Jurkat, Clone E6-1 (cell line): Measurements from ENCODE around the gene FBXL12. TPM values are rescaled to one million over a fixed set of nuclear protein-coding genes. Genes with fewer than 3 reads are reported as not detected.

Experiments used
- DNase-seq: peaks from one replicate; pipeline ENCODE4 v3.0.0-alpha.2; 2011; ENCODE audit warnings: low read depth, low spot score
- H3K4me3 ChIP-seq: 2 replicates; pipeline ENCODE4 v1.5.1; 2011; ENCODE audit warnings: mild to moderate bottlenecking, low read length, control low read depth, moderate library complexity
- polyA plus RNA-seq: library from polyadenylated mRNA; unstranded; fragments of >200 nt; gene quantifications from one replicate; pipeline ENCODE4 v1.2.1, GENCODE V29; 2012; ENCODE audit warnings: missing spikeins; ENCODE audit not compliant: insufficient read length, insufficient read depth

Gene FBXL12, protein sequence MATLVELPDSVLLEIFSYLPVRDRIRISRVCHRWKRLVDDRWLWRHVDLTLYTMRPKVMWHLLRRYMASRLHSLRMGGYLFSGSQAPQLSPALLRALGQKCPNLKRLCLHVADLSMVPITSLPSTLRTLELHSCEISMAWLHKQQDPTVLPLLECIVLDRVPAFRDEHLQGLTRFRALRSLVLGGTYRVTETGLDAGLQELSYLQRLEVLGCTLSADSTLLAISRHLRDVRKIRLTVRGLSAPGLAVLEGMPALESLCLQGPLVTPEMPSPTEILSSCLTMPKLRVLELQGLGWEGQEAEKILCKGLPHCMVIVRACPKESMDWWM
- polyA plus RNA-seq: 22.3 TPM

DNA sequence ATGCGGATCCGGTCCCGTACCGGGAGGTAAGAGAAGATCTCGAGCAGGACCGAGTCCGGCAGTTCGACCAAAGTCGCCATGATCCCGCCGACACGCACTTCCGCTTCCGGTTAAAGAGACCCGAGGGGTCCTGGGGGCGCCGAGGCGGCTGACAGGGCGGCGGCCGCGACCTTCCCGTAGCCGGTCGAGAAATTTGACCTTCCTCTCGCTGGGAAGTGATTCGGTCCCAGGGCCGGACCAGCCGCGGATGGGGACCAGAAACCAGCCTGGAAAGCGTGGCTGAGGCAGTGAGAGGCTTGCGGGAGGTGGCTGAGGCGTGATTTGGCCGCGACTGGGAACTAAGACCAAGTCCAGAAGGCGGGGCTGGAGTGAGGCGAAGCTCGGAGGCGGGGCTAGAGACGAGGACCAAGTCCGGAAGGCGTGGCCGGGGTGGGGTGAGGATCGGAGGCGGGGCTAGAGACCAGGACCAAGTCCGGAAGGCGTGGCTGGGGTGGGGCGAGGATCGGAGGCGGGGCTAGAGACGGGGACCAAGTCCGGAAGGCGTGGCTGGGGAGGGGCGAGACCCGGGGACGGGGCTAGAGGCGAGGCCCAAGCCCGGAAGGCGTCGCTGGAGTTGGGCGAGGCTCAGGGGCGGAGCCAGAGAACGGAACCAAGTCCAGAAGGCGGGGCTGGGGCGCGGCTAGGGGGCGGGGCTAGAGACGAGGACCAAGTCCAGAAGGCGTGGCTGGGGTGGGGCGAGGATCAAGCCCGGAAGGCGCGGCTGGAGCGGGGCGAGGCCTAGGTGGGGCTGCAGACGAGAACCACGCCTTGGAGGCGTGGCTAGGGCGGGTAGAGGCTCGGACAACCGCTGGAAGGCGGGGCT is at the start of gene FBXL12:
Gene FBXL12, minus strand, starts transcription at position 346 of the 862 bp plus-strand sequence. Its CDS starts 266 bp downstream, at position 80.
- peak; percentile 98 for DNase-seq
- H3K4me3 ChIP-seq: peak within 1 kb of the TSS; percentile 88

DNA sequence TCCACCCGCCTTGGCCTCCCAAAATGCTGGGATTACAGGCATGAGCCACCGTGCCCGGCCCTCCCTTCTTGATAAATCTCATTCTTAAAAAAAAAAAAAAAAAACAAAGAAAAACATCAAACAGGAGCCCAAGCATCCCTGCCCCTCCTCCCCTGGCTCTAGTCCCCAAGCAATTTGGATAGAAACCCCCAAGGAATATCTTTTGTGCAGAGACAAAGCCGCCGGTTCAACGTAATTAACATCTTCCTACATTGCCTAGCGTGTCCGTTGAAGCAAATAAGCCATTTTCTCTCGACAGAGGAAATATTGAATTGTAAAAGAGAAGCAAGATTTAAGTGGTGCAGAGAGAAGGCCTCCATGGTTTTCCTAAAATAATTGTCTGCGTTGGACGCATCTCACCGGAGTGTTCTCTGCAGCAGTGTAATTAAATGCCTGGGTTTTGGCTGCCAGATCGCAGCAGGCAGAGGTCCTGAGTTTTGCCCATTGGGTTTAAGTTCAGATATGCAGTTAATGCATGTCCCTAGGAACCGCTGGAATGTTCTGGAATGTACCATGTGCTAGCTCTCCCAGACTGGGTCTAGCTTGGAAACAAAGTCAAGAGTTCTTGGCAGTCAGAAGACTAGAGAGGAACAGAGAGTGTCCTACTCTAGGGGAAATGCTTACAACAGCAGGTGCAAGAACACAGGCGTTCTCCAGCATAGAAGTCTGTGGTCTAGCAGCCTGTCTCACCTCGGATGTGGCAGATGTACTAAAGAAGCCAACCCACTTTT is 47.0 kb upstream of the FBXL12 start:
- peak overlapping the region; percentile 18; the same call in 1 of the 2 replicates for H3K4me3 ChIP-seq
- peak; percentile 97 for DNase-seq

DNA sequence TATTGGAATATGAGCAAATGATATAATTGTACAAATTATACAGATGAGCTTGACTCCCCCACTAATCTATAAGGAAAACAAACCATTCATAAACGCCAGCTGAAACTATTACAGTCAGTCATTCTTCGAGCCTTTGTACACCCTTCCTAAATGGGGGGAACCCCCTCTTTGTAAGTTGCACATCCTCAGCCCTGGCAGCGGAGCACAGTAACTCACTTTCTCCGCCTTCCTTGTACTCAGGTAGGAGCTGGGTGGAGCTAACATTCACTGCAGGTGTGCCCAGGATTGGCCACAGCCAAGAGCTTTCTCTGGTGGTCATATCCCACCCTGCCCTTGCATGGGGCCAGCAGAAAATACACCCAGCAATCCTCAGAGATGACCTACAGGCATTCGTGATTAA is 44.9 kb upstream of the FBXL12 start:
- no peak for DNase-seq
- H3K4me3 ChIP-seq: no peak overlapping the region

DNA sequence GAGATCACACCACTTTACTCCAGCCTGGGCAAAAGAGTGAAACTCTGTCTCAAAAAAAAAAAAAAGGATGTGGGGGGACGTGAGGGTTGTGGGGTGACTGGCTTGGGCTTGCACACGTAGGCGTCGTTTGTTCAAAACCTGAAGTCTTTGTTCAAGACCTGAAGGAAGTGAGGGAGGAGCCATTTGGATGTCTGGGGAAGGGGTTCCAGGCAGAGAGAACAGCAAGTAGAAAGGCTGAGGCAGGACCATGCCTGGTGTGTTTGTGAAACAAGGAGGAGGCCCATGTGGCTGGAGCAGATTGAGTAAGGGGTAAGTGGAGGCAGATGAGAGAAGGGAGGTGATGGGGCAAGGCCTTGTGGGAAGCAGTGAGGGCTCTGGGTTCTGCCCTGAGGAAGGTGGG is 44.1 kb upstream of the FBXL12 start:
- DNase-seq: no peak
- no peak overlapping the region for H3K4me3 ChIP-seq

DNA sequence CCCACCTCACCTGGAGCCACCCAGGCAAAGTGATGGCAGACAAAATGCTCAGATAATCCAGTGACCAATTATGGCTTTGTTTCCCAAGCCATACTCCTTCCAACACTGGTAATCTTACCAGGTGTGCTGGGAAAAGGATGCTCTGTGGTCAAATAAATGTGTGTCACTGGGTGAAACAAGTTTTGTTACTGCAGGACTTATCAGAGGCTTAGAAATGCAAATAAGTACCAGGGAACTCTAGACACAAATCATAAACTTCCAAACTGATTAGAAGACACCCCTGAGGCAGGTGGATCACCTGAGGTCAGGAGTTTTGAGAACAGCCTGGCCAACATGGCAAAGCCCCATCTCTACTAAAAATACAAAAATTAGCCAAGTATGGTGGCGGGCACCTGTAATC is 42.6 kb upstream of the FBXL12 start:
- DNase-seq: no peak
- H3K4me3 ChIP-seq: no peak overlapping the region

DNA sequence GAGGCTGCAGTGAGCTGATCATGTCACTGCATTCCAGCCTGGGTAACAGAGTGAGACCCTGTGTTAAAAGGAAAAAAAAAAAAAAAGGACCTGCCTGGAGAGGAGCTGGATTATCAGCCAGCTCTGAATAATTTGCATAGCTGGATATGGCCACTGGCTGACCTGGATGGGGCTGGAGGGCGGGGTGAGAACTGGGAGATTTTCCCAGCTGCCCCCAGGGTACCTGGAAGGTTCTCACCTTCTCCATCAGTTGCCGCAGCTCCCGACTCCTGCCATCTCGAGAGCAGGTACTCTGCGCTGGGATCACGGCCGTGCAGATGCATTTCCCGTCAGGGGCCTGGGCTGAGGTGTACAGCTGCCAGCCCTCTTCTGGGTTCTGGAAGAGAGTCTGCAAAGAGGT is 41.5 kb upstream of the FBXL12 start:
- no peak for DNase-seq
- no peak overlapping the region for H3K4me3 ChIP-seq

DNA sequence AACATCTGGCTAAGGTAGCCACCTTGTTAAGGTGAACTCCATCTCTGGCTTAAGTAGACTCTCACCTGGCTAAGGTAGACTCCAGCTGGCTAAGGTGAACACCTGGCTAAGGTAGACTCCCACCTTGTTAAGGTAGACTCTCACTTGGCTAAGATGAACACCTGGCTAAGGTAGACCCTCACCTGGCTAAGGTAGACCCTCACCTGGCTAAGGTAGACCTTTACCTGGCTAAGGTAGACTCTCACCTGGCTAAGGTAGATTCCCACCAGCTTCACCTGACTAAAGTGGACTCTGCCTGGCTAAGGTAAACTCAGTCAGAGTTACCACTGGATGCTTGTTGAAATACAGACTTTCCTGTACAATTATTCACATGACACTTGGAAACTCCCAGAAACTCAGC is 39.9 kb upstream of the FBXL12 start:
- no peak for DNase-seq
- H3K4me3 ChIP-seq: no peak overlapping the region

DNA sequence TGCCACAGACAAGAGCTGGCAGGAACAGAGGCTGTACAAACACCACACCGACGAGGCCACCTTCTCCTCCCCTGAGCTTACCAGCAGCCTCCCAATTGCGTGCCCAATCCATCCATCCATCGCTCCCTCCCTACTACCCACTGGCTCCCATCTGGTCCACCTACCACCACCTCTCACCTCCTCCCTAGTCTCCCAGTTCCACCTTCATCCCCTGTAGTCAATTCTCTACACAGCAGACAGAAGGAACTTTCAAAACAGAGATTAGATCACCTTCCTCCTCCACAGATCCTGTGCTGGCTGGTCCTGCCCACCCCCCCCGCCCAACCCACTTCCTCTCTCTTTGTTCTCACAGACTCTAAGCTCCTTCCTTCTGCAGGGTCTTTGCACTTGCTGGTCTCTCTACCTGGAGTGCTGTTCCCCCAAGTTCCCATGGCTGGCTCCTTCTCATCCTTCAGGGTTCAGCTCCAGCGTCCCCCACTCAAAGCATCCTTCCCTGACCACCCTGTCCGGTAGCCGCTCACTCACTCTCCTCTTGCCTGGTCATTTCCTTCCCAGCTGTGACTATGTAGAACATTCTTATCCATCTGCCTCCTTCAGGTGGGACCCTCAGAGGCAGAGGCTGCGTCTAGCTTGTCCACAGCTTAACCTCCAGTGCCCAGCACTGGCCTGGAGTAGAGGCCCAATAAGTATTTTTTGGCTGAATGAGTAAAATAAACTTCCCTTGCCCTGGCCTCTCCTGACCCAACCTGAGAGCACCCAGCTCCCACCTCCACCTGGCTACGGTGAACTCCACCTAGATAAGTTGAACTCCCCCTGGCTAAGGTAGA is 39.3 kb upstream of the FBXL12 start:
- peak; percentile 79 for DNase-seq
- H3K4me3 ChIP-seq: peak overlapping the region; percentile 39

DNA sequence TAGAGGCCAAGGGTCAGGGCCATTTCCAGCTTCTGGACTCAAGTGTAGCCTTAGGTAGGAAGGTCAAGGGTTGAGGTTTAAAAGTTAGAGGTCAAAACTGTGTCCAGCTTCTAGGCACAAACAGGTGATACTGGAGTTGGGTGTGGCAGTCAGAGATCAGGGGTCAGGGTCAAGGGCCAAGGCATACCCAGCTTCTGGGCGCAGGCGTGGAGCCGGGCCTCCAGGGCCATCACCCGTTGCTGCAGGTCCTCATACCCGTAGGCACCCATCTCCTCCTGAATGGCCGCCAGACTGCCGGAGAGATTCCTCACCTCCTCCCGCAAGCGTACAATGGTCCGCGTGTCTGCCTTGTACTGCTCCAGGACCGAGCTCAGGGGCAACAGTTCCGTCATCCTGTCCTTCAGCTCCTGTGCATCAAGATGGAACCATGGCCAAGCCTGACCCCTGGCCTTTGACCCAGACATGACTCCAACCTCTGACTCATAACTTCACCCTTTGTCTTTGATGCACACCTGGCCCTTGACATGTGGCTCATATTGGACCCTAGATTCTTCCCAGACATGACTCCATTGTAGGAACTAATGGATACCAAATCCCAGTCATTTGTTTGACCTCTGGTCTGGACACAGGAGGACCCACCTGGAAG is 38.3 kb upstream of the FBXL12 start:
- no peak overlapping the region for H3K4me3 ChIP-seq
- DNase-seq: no peak

DNA sequence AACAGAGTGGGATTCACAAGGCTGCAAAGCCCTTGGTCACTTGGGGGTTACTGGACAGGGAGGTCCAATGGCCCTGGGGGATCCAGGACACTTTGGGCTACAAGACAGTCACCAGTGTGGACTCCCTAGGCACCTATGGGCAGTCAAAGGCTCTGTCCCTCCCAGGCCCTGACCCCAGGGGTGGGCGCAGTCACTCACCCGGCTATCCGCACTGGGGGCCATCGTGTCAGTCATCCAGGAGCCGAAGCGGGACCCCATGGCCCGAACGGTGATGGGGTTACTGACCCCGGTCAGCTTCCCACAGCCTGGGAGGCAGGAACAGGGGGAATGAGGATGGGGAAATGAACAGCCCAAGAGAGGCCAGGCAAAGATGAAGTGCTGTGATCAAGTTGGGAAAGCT is 37.7 kb upstream of the FBXL12 start:
- no peak for DNase-seq

DNA sequence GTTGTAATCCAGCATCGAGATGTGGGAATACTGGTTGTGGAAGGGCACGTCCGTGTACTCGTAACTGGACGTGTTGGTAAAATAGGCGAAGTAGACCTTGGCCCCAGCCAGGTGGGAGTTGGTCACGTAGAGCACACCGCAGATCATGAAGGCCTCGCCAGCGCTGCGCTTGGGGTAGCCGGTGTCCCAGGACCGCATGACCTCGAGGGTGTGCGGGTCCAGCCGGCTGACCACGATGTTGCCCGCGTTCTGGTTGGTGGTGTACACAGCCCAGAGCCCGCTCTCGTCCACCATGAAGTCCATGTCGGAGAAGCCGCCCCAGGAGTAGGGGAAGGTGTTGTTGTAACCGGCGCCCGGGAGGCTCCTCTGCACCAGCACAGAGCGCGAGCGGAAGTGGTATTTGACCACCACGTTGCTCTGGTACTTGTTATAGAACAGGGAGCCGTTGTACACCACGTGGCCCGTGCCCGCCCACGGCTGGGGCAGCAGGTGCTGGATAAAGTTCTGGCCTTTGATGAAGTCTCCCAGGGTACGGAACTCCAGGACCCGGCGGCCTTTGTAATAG is 35.5 kb upstream of the FBXL12 start:
- no peak overlapping the region for H3K4me3 ChIP-seq
- DNase-seq: no peak

More for the DNA sequence above, 37.7 kb upstream of the FBXL12 start:
- no peak overlapping the region for H3K4me3 ChIP-seq

DNA sequence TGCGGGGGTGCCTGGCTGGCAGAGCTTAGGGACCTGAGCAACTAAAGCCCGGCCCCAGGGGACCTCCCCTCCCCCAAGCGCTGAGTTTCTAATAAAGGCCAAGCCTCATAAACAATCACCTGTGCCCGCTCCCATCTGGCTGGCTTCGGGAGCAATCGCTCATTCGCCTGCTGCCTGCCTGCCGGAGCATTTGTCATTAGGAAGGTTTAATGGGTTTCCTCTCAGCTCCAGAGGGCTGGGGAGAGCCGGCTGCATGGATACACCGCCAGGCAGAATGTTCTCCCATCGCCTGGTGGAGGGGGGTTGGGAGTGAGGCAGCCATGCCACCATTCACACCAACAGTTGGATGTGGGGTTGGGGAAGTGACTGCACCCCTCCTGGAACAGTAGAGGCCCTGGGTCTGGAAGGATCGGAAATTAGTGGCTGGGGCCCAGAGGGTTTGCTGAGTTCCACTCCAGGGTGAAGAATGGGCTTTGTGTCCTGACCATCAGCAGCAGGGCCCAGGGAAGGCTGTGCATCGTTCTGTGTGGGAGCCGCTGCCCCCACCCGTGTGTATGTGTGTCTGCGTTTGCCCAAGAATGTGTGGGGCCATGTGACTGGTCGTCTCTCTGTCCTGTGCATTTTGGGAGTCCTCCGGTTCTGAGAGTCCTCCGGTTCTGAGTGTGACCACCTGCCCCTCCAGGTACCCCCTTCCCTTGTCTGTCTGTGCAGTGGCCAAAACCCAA is 31.5 kb upstream of the FBXL12 start:
- no peak for DNase-seq
- H3K4me3 ChIP-seq: no peak overlapping the region

DNA sequence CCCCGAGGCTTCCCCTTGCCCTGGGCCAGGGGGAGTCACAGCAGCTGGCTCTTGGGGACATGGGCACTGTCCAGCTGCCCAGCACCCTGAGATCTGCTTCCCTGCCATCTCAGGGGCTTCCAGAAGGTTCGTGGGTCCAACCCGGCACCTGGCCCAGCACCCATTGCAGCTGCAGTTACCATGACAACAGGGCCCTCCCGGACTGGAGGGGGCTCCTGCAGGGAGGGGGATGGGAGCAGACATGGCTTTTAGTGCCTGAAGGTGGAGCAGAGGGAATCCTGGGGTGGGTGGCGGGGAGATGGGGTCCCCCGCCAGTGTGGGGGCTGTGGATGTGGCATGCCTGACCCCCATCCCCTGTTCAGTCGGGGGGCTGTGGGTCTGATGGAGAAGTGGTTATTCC is 30.9 kb upstream of the FBXL12 start:
- no peak overlapping the region for H3K4me3 ChIP-seq
- no peak for DNase-seq

DNA sequence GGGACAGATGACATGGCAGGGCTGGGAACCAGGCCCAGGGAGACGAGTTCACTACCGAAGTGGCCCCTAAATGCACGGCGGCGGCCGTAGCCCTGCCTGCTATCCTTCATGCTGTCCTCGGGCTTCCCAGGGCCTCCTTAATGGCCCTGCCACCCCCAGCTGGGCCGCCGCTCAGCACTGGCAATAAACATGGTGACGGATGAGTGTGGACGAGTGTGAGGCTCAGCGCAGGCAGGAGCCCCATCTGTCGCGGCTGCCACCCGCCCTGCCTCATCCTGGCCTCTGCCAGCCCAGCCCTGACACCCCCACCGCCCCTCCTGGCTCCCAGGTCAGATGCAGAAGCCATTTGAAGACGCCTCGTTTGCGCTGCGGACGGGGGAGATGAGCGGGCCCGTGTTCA is 29.9 kb upstream of the FBXL12 start:
- DNase-seq: no peak
- no peak overlapping the region for H3K4me3 ChIP-seq

DNA sequence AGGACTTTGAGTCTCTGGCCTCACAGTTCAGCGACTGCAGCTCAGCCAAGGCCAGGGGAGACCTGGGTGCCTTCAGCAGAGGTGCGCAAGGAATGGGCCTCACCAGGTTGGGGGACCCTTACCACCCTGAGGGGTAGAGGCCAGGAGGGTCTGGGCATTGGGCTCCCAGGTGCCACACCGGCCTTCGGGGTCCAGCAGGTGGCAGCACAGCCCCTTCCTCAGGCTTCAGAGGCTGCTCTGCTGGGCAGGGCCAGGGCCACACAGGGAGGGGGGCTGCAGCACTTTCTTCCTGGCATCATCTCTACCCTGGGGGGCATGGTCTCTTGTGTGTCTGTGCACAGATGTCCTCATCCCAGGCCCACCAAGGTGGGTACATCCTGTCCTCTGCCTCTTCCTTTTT is 29.2 kb upstream of the FBXL12 start:
- no peak for DNase-seq

DNA sequence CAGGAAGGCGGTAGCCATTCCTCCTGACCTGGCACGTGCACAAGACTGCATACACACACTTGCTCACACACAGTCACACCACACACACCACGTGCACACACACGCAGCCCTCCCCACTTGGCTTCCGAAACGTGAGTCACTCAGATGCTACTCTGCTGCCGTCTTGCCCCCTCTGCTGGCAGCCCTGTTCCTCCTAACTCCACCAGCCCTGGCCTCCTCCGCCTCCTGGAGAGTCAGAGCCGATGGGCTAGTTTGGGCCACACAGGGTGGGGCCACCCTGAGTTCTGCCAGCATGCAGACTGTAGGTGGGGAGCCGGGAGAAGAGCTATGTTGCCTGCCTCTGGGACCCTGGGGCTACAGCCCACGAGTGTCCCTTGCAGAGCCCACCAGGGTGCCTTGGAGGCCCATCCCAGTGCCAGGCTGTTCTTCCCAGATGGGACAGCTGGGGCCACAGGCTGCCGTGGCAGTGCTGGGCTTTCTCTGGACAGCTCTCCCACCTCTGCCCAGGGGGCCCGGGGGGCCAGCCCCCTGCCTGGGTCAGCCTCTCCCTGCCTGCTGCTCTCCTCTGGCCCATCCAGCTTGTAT is 28.3 kb upstream of the FBXL12 start:
- DNase-seq: no peak
- no peak overlapping the region for H3K4me3 ChIP-seq

More for the DNA sequence above, 29.2 kb upstream of the FBXL12 start:
- H3K4me3 ChIP-seq: no peak overlapping the region
